Osteoblast (primary cell): ENCODE results near the gene NAT9. TPM values are rescaled to one million over a fixed set of nuclear protein-coding genes. Genes with fewer than 3 reads are reported as not detected.

ENCODE experiments used
- DNase-seq: peaks from one replicate; pipeline ENCODE4 v3.0.0; 2011; ENCODE audit warnings: low spot score, mixed read lengths; ENCODE audit not compliant: insufficient read length; ENCODE audit errors: missing footprints
- H2AFZ ChIP-seq: 2 replicates; pipeline ENCODE4 v1.6.0; 2011; ENCODE audit warnings: mild to moderate bottlenecking, low read length
- H3K27ac ChIP-seq: 2 replicates; pipeline ENCODE4 v1.5.1; 2011; ENCODE audit warnings: mild to moderate bottlenecking, low read depth, low read length, moderate library complexity
- H3K27me3 ChIP-seq: 2 replicates; pipeline ENCODE4 v1.6.0; 2012; ENCODE audit warnings: mild to moderate bottlenecking, control low read depth, inconsistent platforms, low read length, moderate library complexity; ENCODE audit not compliant: insufficient read depth
- H3K36me3 ChIP-seq: 2 replicates; pipeline ENCODE4 v1.5.1; 2011; ENCODE audit warnings: mild to moderate bottlenecking, low read length, control low read depth, moderate library complexity; ENCODE audit not compliant: insufficient read depth
- H3K4me1 ChIP-seq: 2 replicates; pipeline ENCODE4 v1.5.1; 2011; ENCODE audit warnings: mild to moderate bottlenecking, low read length, control low read depth, moderate library complexity; ENCODE audit not compliant: insufficient read depth
- H3K4me2 ChIP-seq: 2 replicates; pipeline ENCODE4 v1.6.0; 2011; ENCODE audit warnings: mild to moderate bottlenecking, low read length; ENCODE audit not compliant: insufficient read depth
- H3K4me3 ChIP-seq: fragments of 200-600 bp; sonication (generic); 3 replicates; pipeline ENCODE4 v1.5.1; 2012; ENCODE audit warnings: mild to moderate bottlenecking, low read length, inconsistent platforms; ENCODE audit not compliant: insufficient read depth
- H3K79me2 ChIP-seq: 2 replicates; pipeline ENCODE4 v1.6.0; 2012; ENCODE audit warnings: mild to moderate bottlenecking, low read length, control low read depth, inconsistent platforms; ENCODE audit not compliant: insufficient read depth
- H3K9me3 ChIP-seq: 2 replicates; pipeline ENCODE4 v1.5.1; 2011; ENCODE audit warnings: low read depth, low read length, control low read depth
- H4K20me1 ChIP-seq: 2 replicates; pipeline ENCODE4 v1.6.0; 2012; ENCODE audit warnings: mild to moderate bottlenecking, low read length, control low read depth; ENCODE audit not compliant: insufficient read depth
- total RNA-seq: library from RNA; depleted of rRNA; stranded (reverse); fragments of >200 nt; gene quantifications from 2 replicates; pipeline ENCODE4 v1.2.3, GENCODE V29; 2012
- TF ChIP-seq, protein P1 (sequence below): IDR thresholded peaks from 2 replicates; pipeline ENCODE4 v1.5.1; 2011; ENCODE audit warnings: mild to moderate bottlenecking, low read depth, low read length, moderate library complexity; ENCODE audit errors: extremely low read depth

NAT9 gene
- total RNA-seq, 1 donor = 35.1 TPM

DNA sequence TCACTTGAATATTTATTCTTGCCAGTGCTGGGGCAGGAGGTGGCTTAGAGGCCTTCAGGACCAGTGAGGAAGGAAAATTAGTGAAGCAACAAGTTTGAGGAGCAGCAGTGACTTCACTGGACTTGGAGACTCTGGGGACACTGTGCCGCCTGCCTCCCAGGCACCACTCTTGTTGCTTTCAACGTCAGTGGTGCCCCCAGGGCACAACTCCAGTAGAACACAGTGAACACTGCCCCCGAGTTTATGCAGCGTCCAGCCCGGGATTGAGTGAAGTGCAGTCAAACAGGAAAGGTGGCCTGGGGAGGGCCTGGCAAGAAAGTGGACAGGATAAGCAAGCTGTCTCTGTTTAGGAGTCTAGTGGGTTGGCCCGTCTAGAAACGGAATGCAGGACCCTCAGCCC lies 24.4 kb upstream of the NAT9 start:
- TF ChIP-seq, protein P1, sequence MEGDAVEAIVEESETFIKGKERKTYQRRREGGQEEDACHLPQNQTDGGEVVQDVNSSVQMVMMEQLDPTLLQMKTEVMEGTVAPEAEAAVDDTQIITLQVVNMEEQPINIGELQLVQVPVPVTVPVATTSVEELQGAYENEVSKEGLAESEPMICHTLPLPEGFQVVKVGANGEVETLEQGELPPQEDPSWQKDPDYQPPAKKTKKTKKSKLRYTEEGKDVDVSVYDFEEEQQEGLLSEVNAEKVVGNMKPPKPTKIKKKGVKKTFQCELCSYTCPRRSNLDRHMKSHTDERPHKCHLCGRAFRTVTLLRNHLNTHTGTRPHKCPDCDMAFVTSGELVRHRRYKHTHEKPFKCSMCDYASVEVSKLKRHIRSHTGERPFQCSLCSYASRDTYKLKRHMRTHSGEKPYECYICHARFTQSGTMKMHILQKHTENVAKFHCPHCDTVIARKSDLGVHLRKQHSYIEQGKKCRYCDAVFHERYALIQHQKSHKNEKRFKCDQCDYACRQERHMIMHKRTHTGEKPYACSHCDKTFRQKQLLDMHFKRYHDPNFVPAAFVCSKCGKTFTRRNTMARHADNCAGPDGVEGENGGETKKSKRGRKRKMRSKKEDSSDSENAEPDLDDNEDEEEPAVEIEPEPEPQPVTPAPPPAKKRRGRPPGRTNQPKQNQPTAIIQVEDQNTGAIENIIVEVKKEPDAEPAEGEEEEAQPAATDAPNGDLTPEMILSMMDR = no peak
- peaks cover 53% of the 10 kb centered on the region for H3K36me3 ChIP-seq

DNA sequence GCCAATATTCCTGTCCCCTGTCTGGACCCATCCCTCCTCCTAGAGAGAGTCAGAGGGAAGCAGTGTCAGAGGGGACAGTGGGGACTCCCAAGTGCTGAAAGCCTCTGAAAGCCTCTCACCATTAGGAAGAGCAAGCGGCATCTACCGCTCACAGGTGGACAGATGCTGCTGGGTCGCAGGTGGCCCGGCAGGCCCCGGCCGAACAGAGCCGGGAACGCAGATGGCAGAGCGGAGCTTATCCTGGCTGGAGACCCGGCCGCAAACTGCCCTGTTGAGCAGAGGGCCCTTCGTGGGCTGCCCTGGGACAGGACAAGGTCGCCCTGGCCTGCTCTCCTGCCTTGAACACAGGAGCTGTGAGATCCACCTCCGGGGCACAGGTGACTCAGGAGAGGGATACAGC lies 23.0 kb upstream of the NAT9 start:
- DNase-seq = no peak
- no peaks in the 10 kb centered on the region for H3K9me3 ChIP-seq
- H3K27ac ChIP-seq = no peak overlapping the region
- peaks cover 67% of the 10 kb centered on the region for H3K36me3 ChIP-seq
- H4K20me1 ChIP-seq = no peaks in the 10 kb centered on the region
- H3K4me1 ChIP-seq = no peaks in the 10 kb centered on the region
- H2AFZ ChIP-seq = no peak overlapping the region
- H3K4me3 ChIP-seq = no peak overlapping the region
- TF ChIP-seq, protein P1 = no peak
- H3K27me3 ChIP-seq = no peaks in the 10 kb centered on the region
- H3K4me2 ChIP-seq = no peak overlapping the region
- H3K79me2 ChIP-seq = no peaks in the 10 kb centered on the region

More for the DNA sequence above, 24.4 kb upstream of the NAT9 start:
- H3K79me2 ChIP-seq = no peaks in the 10 kb centered on the region
- no peaks in the 10 kb centered on the region for H3K4me1 ChIP-seq
- H2AFZ ChIP-seq = no peak overlapping the region
- peaks cover 6% of the 10 kb centered on the region for H4K20me1 ChIP-seq
- no peak for DNase-seq
- no peak overlapping the region for H3K4me3 ChIP-seq
- no peak overlapping the region for H3K4me2 ChIP-seq
- H3K27me3 ChIP-seq = no peaks in the 10 kb centered on the region
- H3K27ac ChIP-seq = no peak overlapping the region
- H3K9me3 ChIP-seq = no peaks in the 10 kb centered on the region

DNA sequence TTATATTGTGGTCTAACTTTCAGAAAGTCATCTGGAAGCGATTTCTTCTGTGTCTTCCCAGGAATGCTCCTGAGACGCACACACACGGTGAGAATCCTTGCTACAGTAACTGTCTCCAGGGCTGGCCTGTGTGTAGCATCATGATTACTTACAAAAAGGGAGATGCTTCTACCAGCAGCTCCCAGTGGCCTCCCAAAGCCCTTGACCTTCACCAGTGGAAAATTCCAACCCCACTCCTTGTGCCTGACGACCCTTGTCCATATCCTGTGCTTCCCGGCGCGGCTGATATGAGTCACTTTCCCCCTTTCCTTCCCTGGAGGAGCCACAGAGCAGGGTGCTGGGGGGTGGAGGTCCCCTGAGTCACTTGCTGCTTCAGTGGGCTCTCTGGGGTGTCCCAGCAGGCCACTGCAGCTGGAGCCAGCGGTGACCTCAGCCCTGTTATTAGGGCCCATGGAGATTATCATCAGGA lies 22.1 kb upstream of the NAT9 start:
- no peak overlapping the region for H2AFZ ChIP-seq
- H3K4me3 ChIP-seq = no peak overlapping the region
- H3K79me2 ChIP-seq = no peaks in the 10 kb centered on the region
- peaks cover 71% of the 10 kb centered on the region for H3K36me3 ChIP-seq
- no peak overlapping the region for H3K27ac ChIP-seq
- no peak overlapping the region for H3K4me2 ChIP-seq
- H3K4me1 ChIP-seq = no peaks in the 10 kb centered on the region
- H3K27me3 ChIP-seq = no peaks in the 10 kb centered on the region
- H4K20me1 ChIP-seq = no peaks in the 10 kb centered on the region
- DNase-seq = no peak
- no peaks in the 10 kb centered on the region for H3K9me3 ChIP-seq
- TF ChIP-seq, protein P1 = no peak

DNA sequence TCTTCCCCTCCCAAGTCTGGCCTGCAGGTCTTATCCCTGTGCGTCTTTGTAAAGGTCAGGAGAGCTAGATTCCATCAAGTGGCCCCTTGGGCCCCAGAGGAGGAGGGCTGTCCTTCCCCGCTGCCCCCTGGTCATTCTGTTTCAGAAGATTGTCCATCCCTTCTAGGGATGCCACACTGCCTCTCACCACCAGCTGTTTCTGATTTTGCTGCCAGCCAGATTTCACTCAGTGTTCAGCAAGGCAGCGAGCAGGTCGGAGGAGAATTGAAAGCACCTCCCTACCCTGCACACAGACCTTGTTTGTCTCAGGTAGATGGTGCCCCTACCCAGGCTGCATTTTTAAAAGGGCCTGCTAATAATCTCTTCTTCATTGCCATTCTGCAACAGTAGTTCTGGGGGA lies 21.7 kb upstream of the NAT9 start:
- no peak for DNase-seq
- H3K4me3 ChIP-seq = no peak overlapping the region
- H3K27me3 ChIP-seq = no peaks in the 10 kb centered on the region
- no peaks in the 10 kb centered on the region for H3K9me3 ChIP-seq
- TF ChIP-seq, protein P1 = no peak
- H3K27ac ChIP-seq = no peak overlapping the region
- no peaks in the 10 kb centered on the region for H3K79me2 ChIP-seq
- H3K4me1 ChIP-seq = no peaks in the 10 kb centered on the region
- H2AFZ ChIP-seq = no peak overlapping the region
- H4K20me1 ChIP-seq = no peaks in the 10 kb centered on the region
- no peak overlapping the region for H3K4me2 ChIP-seq
- H3K36me3 ChIP-seq = peaks cover 70% of the 10 kb centered on the region
